DOHH2 (cell line): Measurements from ENCODE around the gene SEMA5A.

Experiments
- EZH2phosphoT487 ChIP-seq: fragments of 200-600 bp; sonication (generic); IDR thresholded peaks from 2 replicates; pipeline ENCODE4 v1.6.1; 2017; ENCODE audit warnings: borderline replicate concordance, mild to moderate bottlenecking, antibody characterized with exemption, low read length, moderate library complexity, mixed read lengths
- TF ChIP-seq, protein P1 (sequence below): fragments of 200-600 bp; sonication (generic); IDR thresholded peaks from one replicate; pipeline ENCODE4 v1.5.1; 2014; ENCODE audit warnings: antibody characterized with exemption, mild to moderate bottlenecking, low read depth, low read length; ENCODE audit not compliant: poor library complexity, severe bottlenecking

DNA sequence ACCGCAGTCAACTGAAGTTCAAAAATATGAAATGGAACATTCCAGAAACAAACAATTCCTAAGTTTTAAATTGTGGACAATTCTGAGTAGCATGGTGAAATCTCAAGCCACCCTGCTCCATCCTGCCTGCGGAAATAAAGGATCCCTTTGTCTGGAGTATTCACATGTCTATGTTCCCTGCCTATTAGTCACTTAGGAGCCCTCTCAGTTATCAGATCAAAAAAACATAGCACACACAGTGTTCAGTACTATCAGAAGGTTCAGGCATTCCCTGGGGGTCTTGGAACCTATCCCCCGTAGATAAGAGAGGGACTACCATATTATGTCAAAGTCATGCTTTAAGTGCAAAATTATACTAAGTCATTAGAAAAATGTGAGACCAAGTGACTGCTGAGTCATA, 300.8 kb downstream of the SEMA5A start:
- TF ChIP-seq, protein P1, sequence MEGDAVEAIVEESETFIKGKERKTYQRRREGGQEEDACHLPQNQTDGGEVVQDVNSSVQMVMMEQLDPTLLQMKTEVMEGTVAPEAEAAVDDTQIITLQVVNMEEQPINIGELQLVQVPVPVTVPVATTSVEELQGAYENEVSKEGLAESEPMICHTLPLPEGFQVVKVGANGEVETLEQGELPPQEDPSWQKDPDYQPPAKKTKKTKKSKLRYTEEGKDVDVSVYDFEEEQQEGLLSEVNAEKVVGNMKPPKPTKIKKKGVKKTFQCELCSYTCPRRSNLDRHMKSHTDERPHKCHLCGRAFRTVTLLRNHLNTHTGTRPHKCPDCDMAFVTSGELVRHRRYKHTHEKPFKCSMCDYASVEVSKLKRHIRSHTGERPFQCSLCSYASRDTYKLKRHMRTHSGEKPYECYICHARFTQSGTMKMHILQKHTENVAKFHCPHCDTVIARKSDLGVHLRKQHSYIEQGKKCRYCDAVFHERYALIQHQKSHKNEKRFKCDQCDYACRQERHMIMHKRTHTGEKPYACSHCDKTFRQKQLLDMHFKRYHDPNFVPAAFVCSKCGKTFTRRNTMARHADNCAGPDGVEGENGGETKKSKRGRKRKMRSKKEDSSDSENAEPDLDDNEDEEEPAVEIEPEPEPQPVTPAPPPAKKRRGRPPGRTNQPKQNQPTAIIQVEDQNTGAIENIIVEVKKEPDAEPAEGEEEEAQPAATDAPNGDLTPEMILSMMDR, result no peak
- no peak for TF ChIP-seq EZH2phosphoT487
